Measurements from ENCODE around the gene UCK2.

DNA sequence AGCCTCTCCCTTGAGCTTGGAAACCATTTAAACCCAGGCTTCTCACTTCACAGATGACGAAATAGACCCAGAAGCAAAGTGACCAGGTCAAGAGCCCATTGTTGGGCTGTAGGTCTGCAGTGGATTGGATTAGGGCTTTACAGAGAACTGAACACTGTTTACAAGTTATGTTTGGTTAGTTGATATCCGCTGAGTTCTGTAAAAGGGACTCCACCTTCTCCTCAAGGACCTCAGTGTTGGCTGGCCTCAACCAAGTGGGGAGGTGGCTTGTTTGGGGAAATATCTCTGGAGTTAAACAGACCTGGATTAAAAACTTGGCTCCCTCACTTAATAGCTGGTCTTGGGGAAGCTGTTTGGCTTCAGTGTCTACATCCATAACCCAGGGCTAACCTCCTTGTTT is 88.1 kb downstream of the UCK2 start:
- TF ChIP-seq, protein P1, sequence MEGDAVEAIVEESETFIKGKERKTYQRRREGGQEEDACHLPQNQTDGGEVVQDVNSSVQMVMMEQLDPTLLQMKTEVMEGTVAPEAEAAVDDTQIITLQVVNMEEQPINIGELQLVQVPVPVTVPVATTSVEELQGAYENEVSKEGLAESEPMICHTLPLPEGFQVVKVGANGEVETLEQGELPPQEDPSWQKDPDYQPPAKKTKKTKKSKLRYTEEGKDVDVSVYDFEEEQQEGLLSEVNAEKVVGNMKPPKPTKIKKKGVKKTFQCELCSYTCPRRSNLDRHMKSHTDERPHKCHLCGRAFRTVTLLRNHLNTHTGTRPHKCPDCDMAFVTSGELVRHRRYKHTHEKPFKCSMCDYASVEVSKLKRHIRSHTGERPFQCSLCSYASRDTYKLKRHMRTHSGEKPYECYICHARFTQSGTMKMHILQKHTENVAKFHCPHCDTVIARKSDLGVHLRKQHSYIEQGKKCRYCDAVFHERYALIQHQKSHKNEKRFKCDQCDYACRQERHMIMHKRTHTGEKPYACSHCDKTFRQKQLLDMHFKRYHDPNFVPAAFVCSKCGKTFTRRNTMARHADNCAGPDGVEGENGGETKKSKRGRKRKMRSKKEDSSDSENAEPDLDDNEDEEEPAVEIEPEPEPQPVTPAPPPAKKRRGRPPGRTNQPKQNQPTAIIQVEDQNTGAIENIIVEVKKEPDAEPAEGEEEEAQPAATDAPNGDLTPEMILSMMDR (IDR thresholded peaks at IDR 0.05; ENCODE audit: low read length) = no peak
- TF ChIP-seq EZH2 (IDR thresholded peaks at IDR 0.05; ENCODE audit: borderline replicate concordance, low read length) = no peak
